ENCODE data around the gene TMCC3. TPM values are rescaled to one million over a fixed set of nuclear protein-coding genes. Genes with fewer than 3 reads are reported as not detected.

TMCC3 gene
- total and polyA plus RNA-seq, 4 donors, result 0.81 to 2.3 (median 1.5) TPM

- Histone ChIP-seq H3K4me1 (ENCODE audit: control insufficient read depth in 4 of 4, insufficient read depth in 4 of 4, low read length in 3 of 4) (peaks cover 3 to 20% (median 12%) of the 10 kb centered on the region in 4 donors), H3K27me3 (ENCODE audit: control insufficient read depth in 4 of 4, insufficient read depth in 4 of 4, low read length in 3 of 4) (no peaks in the 10 kb centered on the region), H3K9ac (ENCODE audit: low read depth in 1 of 2, low read length in 2 of 2) (no peak overlapping the region), H3K9me3 (ENCODE audit: control insufficient read depth in 4 of 4, low read length in 3 of 4) (no peaks in the 10 kb centered on the region), H3K4me3 (ENCODE audit: low read depth in 1 of 3, low read length in 3 of 3) (no peak overlapping the region), H3K36me3 (ENCODE audit: control insufficient read depth in 4 of 4, insufficient read depth in 3 of 4, low read depth in 1 of 4, low read length in 3 of 4) (no peaks in the 10 kb centered on the region), H3K27ac (ENCODE audit: low read depth in 1 of 2, low read length in 2 of 2) (no peak overlapping the region)
- no peak for DNase-seq (ENCODE audit: low spot score)
- TF ChIP-seq REST (IDR thresholded peaks at IDR 0.05) (no peak), SP1 (IDR thresholded peaks at IDR 0.05) (no peak), RAD21 (IDR thresholded peaks at IDR 0.05) (no peak), YY1 (IDR thresholded peaks at IDR 0.05) (no peak), HNF4A (conservative IDR thresholded peaks at IDR 0.05) (no peak), EGR1 (IDR thresholded peaks at IDR 0.05; ENCODE audit: low read depth in 2 of 2) (no peak), NR2F2 (IDR thresholded peaks at IDR 0.05) (no peak), HNF4G (IDR thresholded peaks at IDR 0.05) (no peak), FOXA2 (IDR thresholded peaks at IDR 0.05) (no peak), GABPA (IDR thresholded peaks at IDR 0.05 in 1 of 2, conservative IDR thresholded peaks at IDR 0.05 in 1 of 2) (no peak)
These were observed 112.0 kb downstream of the TMCC3 start for GRCh38 chr12:94538318-94538717.

GRCh38 chr12:94536040-94536965 is 114.1 kb downstream of the TMCC3 start:
- H3K27ac ChIP-seq (ENCODE audit: low read depth in 1 of 2, low read length in 2 of 2), result no peak overlapping the region

More at GRCh38 chr12:94536040-94536965, 114.1 kb downstream of the TMCC3 start:
- no peaks in the 10 kb centered on the region for H3K9me3 ChIP-seq (ENCODE audit: control insufficient read depth in 4 of 4, low read length in 3 of 4)
- H3K27me3 ChIP-seq (ENCODE audit: control insufficient read depth in 4 of 4, insufficient read depth in 4 of 4, low read length in 3 of 4), result no peaks in the 10 kb centered on the region
- no peak for DNase-seq (ENCODE audit: low spot score)
- no peak overlapping the region for H3K9ac ChIP-seq (ENCODE audit: low read depth in 1 of 2, low read length in 2 of 2)
- 91% methylated on average over 11 of the region's 11 CpGs for WGBS
- peaks cover 3 to 26% (median 14%) of the 10 kb centered on the region in 4 donors for H3K4me1 ChIP-seq (ENCODE audit: control insufficient read depth in 4 of 4, insufficient read depth in 4 of 4, low read length in 3 of 4)
- H3K4me3 ChIP-seq (ENCODE audit: low read depth in 1 of 3, low read length in 3 of 3), result no peak overlapping the region
- TF ChIP-seq NR2F2 (IDR thresholded peaks at IDR 0.05) (no peak), ZBTB33 (IDR thresholded peaks at IDR 0.05) (no peak), SP1 (IDR thresholded peaks at IDR 0.05) (no peak), FOXA2 (IDR thresholded peaks at IDR 0.05) (no peak), TAF1 (conservative IDR thresholded peaks at IDR 0.05) (no peak), FOXA1 (IDR thresholded peaks at IDR 0.05) (no peak), CTCF (IDR thresholded peaks at IDR 0.05; ENCODE audit: low read depth, low read length, missing input control) (no peak)
- no peaks in the 10 kb centered on the region for H3K36me3 ChIP-seq (ENCODE audit: control insufficient read depth in 4 of 4, insufficient read depth in 3 of 4, low read depth in 1 of 4, low read length in 3 of 4)

Data from liver (tissue), 9 donors.